ENCODE data around the gene DNAJC8.

Gene DNAJC8

DNA sequence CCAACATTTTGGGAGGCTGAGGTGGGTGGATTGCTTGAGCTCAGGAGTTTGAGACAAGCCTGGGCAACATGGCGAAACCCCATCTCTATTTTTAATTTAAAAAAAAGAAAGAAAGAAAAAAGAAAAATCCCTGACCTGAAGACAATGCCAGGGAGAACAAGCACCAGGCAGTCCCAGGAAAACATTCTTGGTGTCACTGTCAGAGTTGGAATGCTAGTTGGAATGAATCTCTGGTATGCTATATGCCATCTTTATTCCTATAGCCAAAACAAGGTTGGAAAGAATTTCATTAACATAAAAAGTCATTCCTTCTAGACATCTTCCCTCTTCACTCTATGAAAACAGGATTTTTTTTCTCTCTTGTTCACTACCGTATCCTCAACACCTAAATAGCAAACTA lies 2.8 kb downstream of the DNAJC8 start:
- Histone ChIP-seq H3K4me1 (ENCODE audit: insufficient read depth, low read length) (peaks cover 32% of the 10 kb centered on the region), H3K79me2 (ENCODE audit: insufficient read depth, low read length) (peaks cover 61% of the 10 kb centered on the region), H3K9me3 (ENCODE audit: insufficient read depth, low read length, severe bottlenecking) (no peaks in the 10 kb centered on the region), H4K20me1 (ENCODE audit: insufficient read depth, low read length) (peaks cover 9% of the 10 kb centered on the region), H3K9ac (ENCODE audit: low read depth, low read length) (no peak overlapping the region), H2AFZ (ENCODE audit: low read depth, low read length) (no peak overlapping the region), H3K27ac (ENCODE audit: low read length) (no peak overlapping the region), H3K4me3 (ENCODE audit: low read depth in 1 of 2, low read length in 2 of 2) (no peak overlapping the region), H3K36me3 (ENCODE audit: insufficient read depth, low read length) (peaks cover 52% of the 10 kb centered on the region), H3K27me3 (ENCODE audit: insufficient read depth, low read length, poor library complexity) (no peaks in the 10 kb centered on the region), H3K4me2 (ENCODE audit: insufficient read depth, low read length) (peak overlapping the region; percentile 97; the same call in 1 of the 2 replicates)
- TF ChIP-seq EZH2 (IDR thresholded peaks at IDR 0.05; ENCODE audit: borderline replicate concordance, low read depth, low read length, severe bottlenecking) = no peak
- TF ChIP-seq, protein P1, sequence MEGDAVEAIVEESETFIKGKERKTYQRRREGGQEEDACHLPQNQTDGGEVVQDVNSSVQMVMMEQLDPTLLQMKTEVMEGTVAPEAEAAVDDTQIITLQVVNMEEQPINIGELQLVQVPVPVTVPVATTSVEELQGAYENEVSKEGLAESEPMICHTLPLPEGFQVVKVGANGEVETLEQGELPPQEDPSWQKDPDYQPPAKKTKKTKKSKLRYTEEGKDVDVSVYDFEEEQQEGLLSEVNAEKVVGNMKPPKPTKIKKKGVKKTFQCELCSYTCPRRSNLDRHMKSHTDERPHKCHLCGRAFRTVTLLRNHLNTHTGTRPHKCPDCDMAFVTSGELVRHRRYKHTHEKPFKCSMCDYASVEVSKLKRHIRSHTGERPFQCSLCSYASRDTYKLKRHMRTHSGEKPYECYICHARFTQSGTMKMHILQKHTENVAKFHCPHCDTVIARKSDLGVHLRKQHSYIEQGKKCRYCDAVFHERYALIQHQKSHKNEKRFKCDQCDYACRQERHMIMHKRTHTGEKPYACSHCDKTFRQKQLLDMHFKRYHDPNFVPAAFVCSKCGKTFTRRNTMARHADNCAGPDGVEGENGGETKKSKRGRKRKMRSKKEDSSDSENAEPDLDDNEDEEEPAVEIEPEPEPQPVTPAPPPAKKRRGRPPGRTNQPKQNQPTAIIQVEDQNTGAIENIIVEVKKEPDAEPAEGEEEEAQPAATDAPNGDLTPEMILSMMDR (IDR thresholded peaks at IDR 0.05; ENCODE audit: borderline replicate concordance, extremely low read depth, low read length, poor library complexity, severe bottlenecking) = no peak
- DNase-seq (no peak), ATAC-seq (ENCODE audit: insufficient read depth, low read depth) (no peak)

DNA sequence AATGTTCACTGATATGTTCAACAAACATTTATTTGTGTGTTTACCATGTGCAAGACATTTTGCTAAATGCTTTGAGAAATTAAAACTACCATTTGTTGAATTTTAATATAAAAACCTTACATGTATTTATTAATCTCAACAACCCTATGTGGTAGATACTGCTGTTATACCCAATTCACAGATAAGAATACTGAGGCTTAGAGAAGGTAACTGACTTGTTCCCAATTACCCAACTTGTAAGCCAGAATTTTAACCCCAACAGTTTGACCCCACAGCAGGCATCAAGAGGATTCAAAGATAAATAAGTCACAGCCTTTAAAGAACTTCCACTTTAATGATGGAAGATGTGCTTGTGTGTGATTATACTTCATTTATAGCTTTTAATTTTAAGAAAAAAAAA lies 3.7 kb downstream of the DNAJC8 start:
- Histone ChIP-seq H3K4me3 (ENCODE audit: low read depth in 1 of 2, low read length in 2 of 2) (no peak overlapping the region), H3K9ac (ENCODE audit: low read depth, low read length) (no peak overlapping the region), H3K27ac (ENCODE audit: low read length) (no peak overlapping the region), H2AFZ (ENCODE audit: low read depth, low read length) (no peak overlapping the region), H3K79me2 (ENCODE audit: insufficient read depth, low read length) (peaks cover 67% of the 10 kb centered on the region), H3K36me3 (ENCODE audit: insufficient read depth, low read length) (peaks cover 59% of the 10 kb centered on the region), H4K20me1 (ENCODE audit: insufficient read depth, low read length) (peaks cover 9% of the 10 kb centered on the region), H3K9me3 (ENCODE audit: insufficient read depth, low read length, severe bottlenecking) (no peaks in the 10 kb centered on the region), H3K27me3 (ENCODE audit: insufficient read depth, low read length, poor library complexity) (no peaks in the 10 kb centered on the region), H3K4me2 (ENCODE audit: insufficient read depth, low read length) (no peak overlapping the region), H3K4me1 (ENCODE audit: insufficient read depth, low read length) (peaks cover 32% of the 10 kb centered on the region)
- TF ChIP-seq, protein P1 (IDR thresholded peaks at IDR 0.05; ENCODE audit: borderline replicate concordance, extremely low read depth, low read length, poor library complexity, severe bottlenecking) = no peak
- TF ChIP-seq EZH2 (IDR thresholded peaks at IDR 0.05; ENCODE audit: borderline replicate concordance, low read depth, low read length, severe bottlenecking) = no peak
- DNase-seq (no peak), ATAC-seq (ENCODE audit: insufficient read depth, low read depth) (no peak)

DNA sequence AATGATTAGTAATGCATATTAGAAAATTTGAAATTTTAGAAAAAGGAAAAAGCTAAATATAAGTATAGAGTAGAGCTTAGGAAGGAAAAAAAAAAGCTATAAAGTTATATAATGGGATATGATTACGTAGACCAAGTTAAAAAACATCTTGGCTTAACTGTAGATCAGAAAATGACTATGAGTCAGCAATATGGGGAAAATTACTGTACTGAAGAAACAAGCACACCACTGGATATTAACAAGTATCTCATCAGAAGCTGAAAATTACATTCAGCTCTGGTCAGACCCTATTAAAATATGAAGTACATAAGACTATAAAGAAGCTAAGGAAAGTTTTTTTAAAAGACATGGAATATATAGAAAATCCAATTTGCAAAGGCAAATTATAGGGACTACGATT lies 19.5 kb downstream of the DNAJC8 start:
- Histone ChIP-seq H3K4me2 (ENCODE audit: insufficient read depth, low read length) (no peak overlapping the region), H3K9me3 (ENCODE audit: insufficient read depth, low read length, severe bottlenecking) (no peaks in the 10 kb centered on the region), H3K4me3 (ENCODE audit: low read depth in 1 of 2, low read length in 2 of 2) (no peak overlapping the region), H3K4me1 (ENCODE audit: insufficient read depth, low read length) (no peaks in the 10 kb centered on the region), H3K79me2 (ENCODE audit: insufficient read depth, low read length) (peaks cover 32% of the 10 kb centered on the region), H3K36me3 (ENCODE audit: insufficient read depth, low read length) (peaks cover 55% of the 10 kb centered on the region), H3K9ac (ENCODE audit: low read depth, low read length) (no peak overlapping the region), H3K27me3 (ENCODE audit: insufficient read depth, low read length, poor library complexity) (no peaks in the 10 kb centered on the region), H4K20me1 (ENCODE audit: insufficient read depth, low read length) (no peaks in the 10 kb centered on the region; the same call in 1 of the 2 replicates), H3K27ac (ENCODE audit: low read length) (no peak overlapping the region), H2AFZ (ENCODE audit: low read depth, low read length) (no peak overlapping the region)
- ATAC-seq (ENCODE audit: insufficient read depth, low read depth) (no peak), DNase-seq (no peak)
- TF ChIP-seq, protein P1 (IDR thresholded peaks at IDR 0.05; ENCODE audit: borderline replicate concordance, extremely low read depth, low read length, poor library complexity, severe bottlenecking) = no peak
- no peak for TF ChIP-seq EZH2 (IDR thresholded peaks at IDR 0.05; ENCODE audit: borderline replicate concordance, low read depth, low read length, severe bottlenecking)

DNA sequence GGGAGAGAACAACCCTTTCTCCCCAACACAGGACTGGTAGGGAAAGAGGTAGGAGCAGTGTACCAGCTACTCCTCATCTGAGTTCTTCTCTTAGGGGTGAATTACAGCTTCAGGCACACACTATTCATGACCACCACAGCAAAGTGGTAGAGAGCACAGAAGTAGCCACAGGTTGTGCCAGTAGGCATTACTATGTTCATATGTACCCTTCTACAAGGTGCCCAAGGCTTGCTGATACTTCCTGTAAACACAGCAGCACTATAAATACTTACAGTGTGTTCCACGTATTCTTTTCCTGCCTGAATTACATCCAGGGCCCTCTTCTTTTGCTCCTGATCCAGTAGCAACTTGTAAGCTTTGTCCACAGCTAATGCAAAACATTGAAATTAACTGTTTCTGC lies 23.1 kb downstream of the DNAJC8 start:
- H3K9me3 ChIP-seq (ENCODE audit: insufficient read depth, low read length, severe bottlenecking) = no peaks in the 10 kb centered on the region
- H4K20me1 ChIP-seq (ENCODE audit: insufficient read depth, low read length) = no peaks in the 10 kb centered on the region; the same call in 1 of the 2 replicates
- ATAC-seq (ENCODE audit: insufficient read depth, low read depth) (no peak), DNase-seq (no peak)
- peaks cover 24% of the 10 kb centered on the region for H3K79me2 ChIP-seq (ENCODE audit: insufficient read depth, low read length)
- H3K4me3 ChIP-seq (ENCODE audit: low read depth in 1 of 2, low read length in 2 of 2) = no peak overlapping the region
- no peak overlapping the region for H2AFZ ChIP-seq (ENCODE audit: low read depth, low read length)
- H3K27ac ChIP-seq (ENCODE audit: low read length) = no peak overlapping the region
- peaks cover 82% of the 10 kb centered on the region for H3K36me3 ChIP-seq (ENCODE audit: insufficient read depth, low read length)
- no peak overlapping the region for H3K9ac ChIP-seq (ENCODE audit: low read depth, low read length)
- TF ChIP-seq, protein P1 (IDR thresholded peaks at IDR 0.05; ENCODE audit: borderline replicate concordance, extremely low read depth, low read length, poor library complexity, severe bottlenecking) = no peak
- no peak for TF ChIP-seq EZH2 (IDR thresholded peaks at IDR 0.05; ENCODE audit: borderline replicate concordance, low read depth, low read length, severe bottlenecking)
- H3K4me1 ChIP-seq (ENCODE audit: insufficient read depth, low read length) = no peaks in the 10 kb centered on the region
- no peak overlapping the region for H3K4me2 ChIP-seq (ENCODE audit: insufficient read depth, low read length)
- H3K27me3 ChIP-seq (ENCODE audit: insufficient read depth, low read length, poor library complexity) = no peaks in the 10 kb centered on the region

All from DND-41 (cell line).